A549 (cell line): ENCODE measurements around the gene ATF3.

Source experiments
- CTCF ChIP-seq: fragments of >200 bp; sonication (Bioruptor Twin); formaldehyde crosslinking; IDR thresholded peaks from 3 replicates; pipeline ENCODE4 v1.5.1; 2016
- MAFK ChIP-seq: fragments of 450-650 bp; IDR thresholded peaks from 2 replicates; pipeline ENCODE4 v1.6.1; 2014; ENCODE audit not compliant: partially characterized antibody
- PHF8 ChIP-seq: fragments of 200-600 bp; sonication (generic); IDR thresholded peaks from 2 replicates; pipeline ENCODE4 v1.6.1; 2016; ENCODE audit warnings: low read depth, mild to moderate bottlenecking, antibody characterized with exemption, moderate library complexity, borderline replicate concordance
- POLR2A ChIP-seq: IDR thresholded peaks from 2 replicates; pipeline ENCODE4 v1.6.1; 2012; ENCODE audit warnings: mild to moderate bottlenecking, low read length
- REST ChIP-seq: fragments of 200-600 bp; sonication (generic); IDR thresholded peaks from 2 replicates; pipeline ENCODE4 v1.6.1; 2016; ENCODE audit warnings: antibody characterized with exemption, mild to moderate bottlenecking, moderate library complexity
- RFX5 ChIP-seq: fragments of 450-650 bp; IDR thresholded peaks from 2 replicates; pipeline ENCODE4 v1.7.1; 2014; ENCODE audit warnings: antibody characterized with exemption, mild to moderate bottlenecking, moderate library complexity

- no peak for TF ChIP-seq REST
- no peak for TF ChIP-seq POLR2A
- TF ChIP-seq CTCF = no peak
- no peak for TF ChIP-seq RFX5
- no peak for TF ChIP-seq MAFK
- no peak for TF ChIP-seq PHF8
These were observed 8.3 kb upstream of the ATF3 start for GRCh38 chr1:212600071-212600915.
